ENCODE data around the gene ATP8B4.

Gene ATP8B4

DNA sequence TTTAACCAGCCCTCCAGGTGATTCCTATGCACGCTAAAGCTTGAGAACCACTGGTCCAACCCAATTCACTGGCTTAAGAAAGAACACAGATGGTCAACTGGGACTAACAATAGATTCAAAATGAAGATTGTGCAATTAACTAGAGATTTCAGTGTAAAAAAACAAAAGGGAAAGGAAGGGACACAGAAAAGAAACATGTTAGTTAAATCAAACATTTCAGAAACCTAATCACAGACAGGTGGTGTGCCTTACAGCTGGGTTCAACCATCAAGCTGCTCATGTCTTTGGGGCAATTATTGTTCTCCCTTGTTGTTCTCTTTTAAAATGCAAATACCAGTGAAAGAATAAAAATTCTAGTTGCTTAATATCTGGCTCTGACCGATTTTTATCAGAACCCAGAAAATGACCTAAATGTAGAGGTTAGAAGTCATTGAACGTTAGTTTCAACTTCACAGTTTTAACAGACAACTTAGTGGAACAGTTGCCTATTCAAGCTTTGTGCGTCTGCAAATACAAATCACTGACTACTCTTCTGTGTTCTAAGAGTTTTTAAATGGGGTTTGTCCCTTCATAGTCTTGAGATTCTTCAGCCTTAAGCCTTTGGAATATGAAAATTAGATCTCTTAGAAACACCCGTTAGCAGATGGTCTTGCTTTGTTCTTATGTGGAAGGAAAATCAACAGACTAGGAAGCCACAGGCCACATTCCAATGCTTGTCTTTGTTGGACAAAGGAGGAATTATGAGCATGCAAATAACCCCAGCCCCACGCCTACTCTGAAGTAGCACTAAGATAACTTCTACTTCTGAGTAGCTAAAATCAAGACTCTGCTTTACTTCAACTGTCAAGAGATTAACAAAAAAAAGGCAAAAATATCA, 223.4 kb downstream of the ATP8B4 start:
- Mint-ChIP-seq H3K4me3 (no peak overlapping the region), H3K36me3 (ENCODE audit: low read depth) (no peaks in the 10 kb centered on the region), H3K9me3 (no peaks in the 10 kb centered on the region), H3K4me1 (no peaks in the 10 kb centered on the region), H3K27ac (no peak overlapping the region), H3K27me3 (no peaks in the 10 kb centered on the region)
- DNase-seq (no peak), ATAC-seq (no peak)

DNA sequence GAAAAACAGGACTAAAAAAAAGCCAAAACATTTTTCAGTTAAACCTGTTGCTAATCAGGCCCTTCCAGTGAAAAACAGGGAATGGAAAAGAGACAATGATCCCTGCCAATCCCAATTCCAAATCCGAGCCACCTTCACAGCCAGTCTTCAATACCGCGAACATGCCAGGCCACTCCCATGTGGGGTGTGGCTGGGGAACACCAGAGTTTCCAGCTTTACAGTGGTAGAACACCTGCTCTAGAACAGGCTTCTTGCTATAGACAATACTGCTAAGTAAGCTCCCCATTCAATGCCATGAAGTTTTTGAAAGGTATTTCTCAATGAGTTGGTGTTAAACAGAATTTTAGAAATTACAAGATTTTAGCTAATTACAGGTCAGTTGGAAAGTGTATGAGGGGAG, 228.3 kb downstream of the ATP8B4 start:
- H3K9me3 Mint-ChIP-seq = no peaks in the 10 kb centered on the region
- no peak overlapping the region for H3K4me3 Mint-ChIP-seq
- no peaks in the 10 kb centered on the region for H3K36me3 Mint-ChIP-seq (ENCODE audit: low read depth)
- no peaks in the 10 kb centered on the region for H3K4me1 Mint-ChIP-seq
- no peak overlapping the region for H3K27ac Mint-ChIP-seq
- DNase-seq (no peak), ATAC-seq (no peak)
- H3K27me3 Mint-ChIP-seq = no peaks in the 10 kb centered on the region

DNA sequence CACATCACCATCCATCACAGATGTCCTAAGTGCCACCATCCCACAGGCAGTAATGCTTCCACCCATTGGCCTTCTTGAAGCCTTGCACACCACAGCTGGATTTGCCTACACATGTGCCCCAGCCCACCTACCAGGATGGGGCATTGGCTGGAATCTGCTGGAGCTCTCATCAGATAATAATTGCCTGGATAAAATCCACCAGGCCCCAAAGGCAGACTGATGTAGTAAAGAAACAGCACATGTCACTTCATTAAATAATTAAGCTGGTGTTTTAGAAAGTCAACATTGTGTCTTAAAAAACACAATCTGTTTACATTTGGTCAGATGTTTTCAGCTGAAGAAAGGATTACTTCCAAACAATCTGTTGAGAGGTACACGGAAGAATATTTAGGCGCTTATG, 229.5 kb downstream of the ATP8B4 start:
- Mint-ChIP-seq H3K36me3 (ENCODE audit: low read depth) (no peaks in the 10 kb centered on the region), H3K4me1 (no peaks in the 10 kb centered on the region), H3K9me3 (no peaks in the 10 kb centered on the region), H3K4me3 (no peak overlapping the region), H3K27me3 (no peaks in the 10 kb centered on the region), H3K27ac (no peak overlapping the region)
- DNase-seq (no peak), ATAC-seq (no peak)

DNA sequence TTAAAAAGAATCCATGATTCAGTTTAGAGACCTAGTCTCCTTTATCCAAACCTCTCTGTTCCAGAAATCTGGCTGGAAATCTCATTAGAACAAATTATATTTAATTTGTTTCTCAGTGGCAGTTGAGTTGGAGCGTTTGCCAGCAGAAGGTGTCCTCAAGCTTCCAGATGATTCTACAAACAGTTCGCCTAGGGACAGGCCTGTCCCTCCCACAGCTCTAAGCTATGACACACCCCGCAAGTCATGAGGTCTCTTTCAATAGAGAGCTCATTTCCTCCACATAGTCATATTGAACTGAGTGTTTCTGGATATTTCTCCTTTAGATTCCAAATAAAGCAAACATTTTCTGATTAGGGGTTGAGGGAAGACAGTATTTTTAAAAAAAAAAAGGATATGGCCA, 230.3 kb downstream of the ATP8B4 start:
- no peaks in the 10 kb centered on the region for H3K27me3 Mint-ChIP-seq
- H3K4me1 Mint-ChIP-seq = no peaks in the 10 kb centered on the region
- ATAC-seq (no peak), DNase-seq (no peak)
- no peak overlapping the region for H3K27ac Mint-ChIP-seq
- no peak overlapping the region for H3K4me3 Mint-ChIP-seq
- no peaks in the 10 kb centered on the region for H3K36me3 Mint-ChIP-seq (ENCODE audit: low read depth)
- H3K9me3 Mint-ChIP-seq = no peaks in the 10 kb centered on the region

DNA sequence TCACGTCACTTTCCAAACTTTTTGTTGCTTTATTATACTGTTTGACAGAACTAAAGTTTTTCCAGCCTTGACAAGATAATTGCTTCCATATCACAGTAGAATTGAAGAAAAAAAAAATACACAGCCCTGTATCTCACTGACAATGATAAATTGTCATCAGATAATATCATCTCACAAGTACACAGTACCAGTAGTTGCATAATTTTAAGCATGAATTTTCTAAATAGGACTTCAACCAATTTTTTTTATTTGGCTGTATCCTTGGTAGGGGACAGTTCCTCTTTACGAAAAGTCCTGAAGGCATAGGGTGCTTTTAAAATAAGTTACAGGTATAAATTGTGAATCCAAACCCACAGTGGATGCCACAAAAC, 230.7 kb downstream of the ATP8B4 start:
- ATAC-seq = no peak
- Mint-ChIP-seq H3K4me3 (no peak overlapping the region), H3K27ac (no peak overlapping the region), H3K4me1 (no peaks in the 10 kb centered on the region), H3K27me3 (no peaks in the 10 kb centered on the region), H3K9me3 (no peaks in the 10 kb centered on the region), H3K36me3 (ENCODE audit: low read depth) (no peaks in the 10 kb centered on the region)
- DNase-seq = no peak

DNA sequence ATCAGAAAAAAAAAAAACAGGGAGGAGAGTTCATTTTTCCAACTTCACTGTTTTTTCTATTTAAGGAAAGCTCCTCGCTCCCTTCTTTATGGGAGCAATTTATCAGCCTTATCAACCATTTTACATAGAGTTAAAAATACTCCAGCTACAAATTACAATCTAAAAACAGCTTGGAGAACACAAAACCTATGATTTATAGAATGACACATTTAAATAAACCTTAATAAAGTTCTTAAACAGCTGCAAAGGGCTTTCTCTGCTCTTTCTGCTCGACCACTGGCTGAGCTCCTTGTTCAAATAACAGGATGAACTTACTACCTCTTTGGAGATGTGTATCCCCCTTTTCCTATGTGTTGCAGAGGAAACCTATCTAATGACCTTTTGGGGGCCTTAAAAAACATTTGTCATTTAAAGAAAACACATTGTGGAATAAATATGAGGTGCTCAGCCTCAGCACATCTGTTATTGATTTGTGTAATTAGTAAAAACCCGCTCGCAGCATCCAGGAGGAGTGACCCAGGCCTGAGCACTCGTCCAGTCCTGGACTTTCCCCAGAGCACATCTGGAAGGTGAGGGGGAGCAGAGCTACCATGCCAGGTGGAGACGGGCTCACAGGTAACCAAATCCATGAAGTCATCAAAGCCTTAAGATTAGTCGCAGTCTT, 231.2 kb downstream of the ATP8B4 start:
- Mint-ChIP-seq H3K4me3 (no peak overlapping the region), H3K27ac (no peak overlapping the region), H3K27me3 (no peaks in the 10 kb centered on the region), H3K9me3 (no peaks in the 10 kb centered on the region), H3K36me3 (ENCODE audit: low read depth) (no peaks in the 10 kb centered on the region), H3K4me1 (no peaks in the 10 kb centered on the region)
- DNase-seq = no peak
- ATAC-seq = no peak

DNA sequence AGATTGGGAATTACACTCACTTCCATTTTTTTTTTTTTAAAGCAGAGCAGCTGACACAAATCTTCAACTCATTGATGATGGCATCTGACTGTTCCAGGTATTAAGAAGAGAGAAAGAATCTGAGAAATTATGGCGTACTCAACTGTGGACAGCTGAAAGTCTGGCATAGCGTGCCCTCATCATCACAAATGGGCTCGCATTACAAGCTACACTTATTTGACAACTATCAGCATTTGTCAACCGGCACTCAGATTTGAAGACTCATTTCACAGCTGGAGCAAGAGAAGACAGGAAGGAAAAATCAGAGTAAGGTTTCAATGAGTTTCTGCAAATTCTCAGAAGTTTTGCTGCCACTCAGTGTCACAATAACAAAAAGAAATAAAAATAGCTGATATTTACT, 235.9 kb downstream of the ATP8B4 start:
- DNase-seq (no peak), ATAC-seq (no peak)
- H3K27me3 Mint-ChIP-seq = no peaks in the 10 kb centered on the region
- H3K4me3 Mint-ChIP-seq = no peak overlapping the region
- no peak overlapping the region for H3K27ac Mint-ChIP-seq
- no peaks in the 10 kb centered on the region for H3K9me3 Mint-ChIP-seq
- no peaks in the 10 kb centered on the region for H3K4me1 Mint-ChIP-seq
- no peaks in the 10 kb centered on the region for H3K36me3 Mint-ChIP-seq (ENCODE audit: low read depth)

DNA sequence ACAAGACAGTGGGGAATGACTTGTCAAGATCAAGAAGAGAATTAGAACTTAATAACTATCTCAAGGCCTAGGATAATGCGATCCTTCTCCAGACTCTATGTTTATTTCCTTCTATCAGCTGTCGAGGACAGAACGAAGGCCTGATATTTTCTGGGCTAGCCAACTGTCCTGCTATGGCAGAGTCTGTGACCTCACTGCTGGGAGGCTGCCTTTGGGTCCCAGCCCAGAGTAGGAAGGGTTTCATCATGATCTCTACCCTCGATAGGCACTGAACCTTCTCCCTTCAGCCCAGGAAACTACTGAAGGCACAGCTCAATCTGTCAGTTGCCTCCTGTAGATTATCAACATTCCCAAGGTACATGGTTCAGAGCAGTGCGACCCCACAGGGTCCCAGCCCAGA, 237.2 kb downstream of the ATP8B4 start:
- Mint-ChIP-seq H3K9me3 (no peaks in the 10 kb centered on the region), H3K4me1 (no peaks in the 10 kb centered on the region)
- ATAC-seq = no peak

DNA sequence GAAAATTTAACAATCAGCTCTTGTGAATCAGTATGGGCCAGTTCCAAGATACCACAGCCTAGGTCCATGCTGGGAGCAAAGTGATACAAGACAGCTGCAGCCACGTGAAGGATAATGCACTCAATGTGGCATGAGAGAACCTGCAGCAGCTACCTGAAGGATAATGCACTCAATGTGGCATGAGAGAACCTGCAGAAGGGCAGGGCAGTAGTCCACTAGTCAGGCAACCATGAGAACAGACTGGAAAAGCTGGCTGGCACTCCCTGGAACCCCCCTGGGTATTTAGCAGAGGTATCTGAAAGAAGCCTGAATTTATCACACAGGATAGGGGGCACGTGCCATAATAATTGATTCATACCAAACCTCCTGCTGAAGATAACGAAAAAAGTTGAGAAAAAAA, 237.6 kb downstream of the ATP8B4 start:
- no peak overlapping the region for H3K4me3 Mint-ChIP-seq
- no peaks in the 10 kb centered on the region for H3K4me1 Mint-ChIP-seq
- H3K27me3 Mint-ChIP-seq = no peaks in the 10 kb centered on the region
- no peaks in the 10 kb centered on the region for H3K9me3 Mint-ChIP-seq
- H3K27ac Mint-ChIP-seq = no peak overlapping the region
- ATAC-seq (no peak), DNase-seq (no peak)
- H3K36me3 Mint-ChIP-seq (ENCODE audit: low read depth) = no peaks in the 10 kb centered on the region

More for the DNA sequence above, 237.2 kb downstream of the ATP8B4 start:
- H3K27me3 Mint-ChIP-seq = no peaks in the 10 kb centered on the region
- DNase-seq = no peak
- no peak overlapping the region for H3K27ac Mint-ChIP-seq
- no peak overlapping the region for H3K4me3 Mint-ChIP-seq
- H3K36me3 Mint-ChIP-seq (ENCODE audit: low read depth) = no peaks in the 10 kb centered on the region

DNA sequence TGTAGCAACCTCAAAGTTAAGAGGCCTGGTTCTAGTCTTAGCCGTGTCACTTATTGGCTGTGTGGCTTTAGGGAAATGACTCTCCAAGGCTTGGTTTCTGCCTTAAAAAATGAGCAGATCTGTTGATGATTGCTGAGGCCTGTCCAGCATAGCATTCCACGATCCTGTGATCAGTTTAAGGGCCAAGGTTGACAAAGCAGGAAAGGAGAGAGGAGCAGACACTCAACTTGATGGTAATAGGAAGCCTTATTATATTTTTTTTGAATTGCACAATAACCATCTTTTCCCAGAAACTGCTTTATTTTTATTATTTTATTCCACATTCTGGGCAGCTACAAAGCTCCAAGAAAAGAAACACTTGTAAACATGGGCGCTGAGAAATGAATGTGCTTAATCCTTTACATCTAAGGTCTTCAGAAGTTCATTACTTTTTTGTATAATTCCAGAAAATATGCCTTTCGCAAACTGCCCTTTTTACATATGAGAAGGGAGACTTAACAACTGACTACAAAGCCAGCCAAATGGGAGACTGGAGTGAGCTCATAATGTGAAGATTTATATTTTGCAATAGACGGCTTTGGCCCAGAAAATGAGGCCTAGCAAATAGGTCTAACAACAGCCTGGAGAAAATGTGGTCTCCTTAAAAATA, 241.0 kb downstream of the ATP8B4 start:
- Mint-ChIP-seq H3K4me3 (no peak overlapping the region), H3K27me3 (no peaks in the 10 kb centered on the region), H3K4me1 (no peaks in the 10 kb centered on the region), H3K27ac (no peak overlapping the region), H3K36me3 (ENCODE audit: low read depth) (no peaks in the 10 kb centered on the region), H3K9me3 (no peaks in the 10 kb centered on the region)
- ATAC-seq = no peak
- DNase-seq = no peak

DNA sequence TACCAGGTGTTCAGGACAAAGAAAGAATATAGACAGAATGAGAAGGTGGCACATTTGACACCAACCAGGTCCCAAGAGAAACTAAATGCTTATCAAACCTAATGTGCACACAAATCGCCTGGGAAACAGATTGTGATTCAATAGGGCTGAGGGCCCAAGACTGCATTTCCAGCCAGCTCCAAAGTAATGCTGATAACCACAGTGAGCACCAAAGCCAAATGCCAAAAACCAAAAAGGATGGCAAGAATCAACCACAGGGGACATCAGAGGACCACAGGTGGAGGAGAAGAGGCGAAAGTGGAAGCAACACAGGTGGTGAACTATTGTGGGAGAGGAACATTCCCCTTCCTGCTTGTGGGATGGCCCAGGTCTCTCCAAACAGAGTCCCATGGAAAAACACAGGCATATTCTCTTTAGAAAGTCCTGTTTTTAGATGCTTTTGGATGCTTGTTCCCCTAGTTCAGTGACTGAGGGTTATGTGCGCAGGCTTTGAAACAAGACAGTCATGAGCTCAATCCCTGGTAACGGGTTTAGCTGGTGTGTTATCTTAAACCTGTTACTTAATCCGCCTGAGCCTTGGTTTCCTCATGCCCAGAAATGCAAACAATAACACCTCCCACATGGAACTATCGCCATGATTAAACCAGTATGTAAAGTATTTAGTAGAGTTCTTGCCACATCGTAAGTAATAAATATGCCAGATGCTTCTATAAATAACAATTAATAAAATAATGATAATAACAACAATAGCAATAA, 241.7 kb downstream of the ATP8B4 start:
- DNase-seq (no peak), ATAC-seq (no peak)
- Mint-ChIP-seq H3K4me3 (no peak overlapping the region), H3K27me3 (no peaks in the 10 kb centered on the region), H3K27ac (no peak overlapping the region), H3K9me3 (no peaks in the 10 kb centered on the region), H3K4me1 (no peaks in the 10 kb centered on the region), H3K36me3 (ENCODE audit: low read depth) (no peaks in the 10 kb centered on the region)

DNA sequence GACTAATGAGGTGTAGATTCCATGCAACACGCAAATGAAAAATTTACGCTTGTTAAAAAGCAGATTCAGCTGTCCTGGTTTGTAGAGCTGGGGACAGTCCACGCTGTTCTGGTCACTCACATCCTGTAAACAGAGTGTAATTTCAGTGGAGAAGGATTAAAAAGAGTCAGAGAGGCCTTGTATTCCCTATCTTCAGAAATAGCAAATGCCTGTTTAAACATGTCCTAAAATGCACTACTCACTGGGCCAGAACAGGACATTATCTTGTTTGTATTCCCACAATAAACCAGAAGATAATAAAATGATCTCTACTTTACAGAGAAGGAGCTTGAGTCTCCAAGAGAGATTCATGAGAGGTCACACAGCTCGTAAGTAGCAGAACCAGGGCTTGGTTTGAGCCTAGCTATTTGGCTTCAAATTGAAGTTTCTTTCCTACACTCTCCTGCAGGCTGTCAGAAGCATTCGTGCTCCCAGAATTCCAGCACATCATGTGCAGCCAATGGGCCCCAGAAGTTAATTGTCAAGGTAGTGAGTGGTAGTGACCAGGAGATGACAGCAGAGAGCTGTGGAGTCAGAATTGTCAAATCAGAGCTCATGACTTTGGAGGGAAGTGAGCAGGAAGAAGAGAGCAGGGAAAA, 242.5 kb downstream of the ATP8B4 start:
- Mint-ChIP-seq H3K9me3 (no peaks in the 10 kb centered on the region), H3K4me1 (no peaks in the 10 kb centered on the region), H3K4me3 (no peak overlapping the region), H3K36me3 (ENCODE audit: low read depth) (no peaks in the 10 kb centered on the region), H3K27ac (no peak overlapping the region), H3K27me3 (no peaks in the 10 kb centered on the region)
- DNase-seq (no peak), ATAC-seq (no peak)

DNA sequence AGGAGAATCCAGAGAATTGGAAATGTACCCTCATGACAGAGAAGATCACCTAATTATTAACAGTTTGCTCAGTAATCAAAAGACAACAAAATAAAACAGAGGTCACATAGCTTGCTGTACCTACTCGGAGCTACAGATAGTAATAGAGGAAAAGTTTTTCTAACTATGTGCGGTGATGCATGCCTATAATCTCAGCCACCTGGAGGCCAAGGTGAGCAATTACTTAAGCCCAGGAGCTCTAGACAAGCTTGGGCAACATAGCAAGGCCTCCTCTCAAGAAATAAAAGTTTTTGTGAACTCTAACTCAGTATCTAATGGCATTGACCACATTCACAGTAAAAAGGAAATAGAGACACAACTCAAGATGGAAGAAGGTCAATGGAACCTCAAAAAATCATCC, 243.6 kb downstream of the ATP8B4 start:
- H3K4me1 Mint-ChIP-seq = no peaks in the 10 kb centered on the region
- H3K36me3 Mint-ChIP-seq (ENCODE audit: low read depth) = no peaks in the 10 kb centered on the region
- DNase-seq = no peak
- no peak overlapping the region for H3K27ac Mint-ChIP-seq
- ATAC-seq = no peak
- H3K27me3 Mint-ChIP-seq = no peaks in the 10 kb centered on the region
- H3K9me3 Mint-ChIP-seq = no peaks in the 10 kb centered on the region
- H3K4me3 Mint-ChIP-seq = no peak overlapping the region

DNA sequence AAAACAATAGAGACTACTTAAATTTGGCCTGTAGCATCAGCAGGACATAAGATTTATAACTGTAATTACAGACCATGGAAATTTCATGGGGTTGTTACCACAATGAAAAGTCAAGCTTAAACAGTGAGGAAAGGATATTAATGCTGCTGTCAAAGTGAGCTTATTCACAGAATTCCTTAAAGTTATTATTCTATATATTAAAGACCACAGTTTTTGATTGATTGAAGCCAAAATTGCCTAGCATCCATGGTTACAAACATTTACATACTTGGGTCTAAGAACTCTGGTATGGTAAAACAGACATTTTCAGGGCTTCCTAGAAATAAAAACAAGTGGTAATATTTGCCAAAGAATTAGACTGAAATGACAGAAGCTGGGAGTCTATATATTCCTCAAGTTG, 248.6 kb downstream of the ATP8B4 start:
- H3K4me1 Mint-ChIP-seq = no peaks in the 10 kb centered on the region
- ATAC-seq = no peak
- no peaks in the 10 kb centered on the region for H3K36me3 Mint-ChIP-seq (ENCODE audit: low read depth)
- no peaks in the 10 kb centered on the region for H3K9me3 Mint-ChIP-seq
- DNase-seq = no peak
- no peak overlapping the region for H3K4me3 Mint-ChIP-seq
- no peaks in the 10 kb centered on the region for H3K27me3 Mint-ChIP-seq
- no peak overlapping the region for H3K27ac Mint-ChIP-seq
